HG03442 (cell line): ENCODE data around the gene LZTS2.

Experiments
- ATAC-seq: cut with Tn5 transposase; IDR thresholded peaks from one replicate; pipeline ENCODE4 v1.9.1; 2021; ENCODE audit warnings: mild to moderate bottlenecking, moderate library complexity; ENCODE audit not compliant: unreplicated experiment

The LZTS2 gene

DNA sequence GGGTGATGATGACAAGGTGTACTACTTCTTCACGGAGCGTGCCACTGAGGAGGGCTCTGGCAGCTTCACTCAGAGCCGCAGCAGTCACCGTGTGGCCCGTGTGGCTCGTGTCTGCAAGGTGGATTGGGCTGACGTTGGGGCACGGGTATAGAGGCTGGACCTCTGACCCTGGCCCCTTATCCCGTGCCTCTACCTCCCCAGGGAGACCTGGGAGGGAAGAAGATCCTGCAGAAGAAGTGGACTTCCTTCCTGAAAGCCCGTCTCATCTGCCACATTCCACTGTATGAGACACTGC lies 20.8 kb upstream of the LZTS2 start:
- ATAC-seq = no peak

DNA sequence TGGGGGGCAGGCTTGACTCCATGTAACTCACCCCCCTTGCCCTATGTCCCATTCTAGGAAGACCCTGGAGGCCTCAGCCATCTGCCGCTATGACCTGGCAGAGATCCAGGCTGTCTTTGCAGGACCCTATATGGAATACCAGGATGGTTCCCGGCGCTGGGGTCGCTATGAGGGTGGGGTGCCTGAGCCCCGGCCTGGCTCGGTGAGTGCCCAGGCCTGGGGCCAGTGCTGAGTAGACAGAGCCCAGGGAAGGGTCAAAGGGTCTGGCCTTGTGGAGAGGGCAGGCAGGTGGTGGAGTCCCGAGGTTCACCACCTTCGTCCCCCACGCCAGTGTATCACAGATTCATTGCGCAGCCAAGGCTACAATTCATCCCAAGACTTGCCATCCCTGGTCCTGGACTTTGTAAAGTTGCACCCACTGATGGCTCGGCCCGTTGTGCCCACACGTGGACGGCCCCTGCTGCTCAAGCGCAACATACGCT lies 19.8 kb upstream of the LZTS2 start:
- no peak for ATAC-seq

DNA sequence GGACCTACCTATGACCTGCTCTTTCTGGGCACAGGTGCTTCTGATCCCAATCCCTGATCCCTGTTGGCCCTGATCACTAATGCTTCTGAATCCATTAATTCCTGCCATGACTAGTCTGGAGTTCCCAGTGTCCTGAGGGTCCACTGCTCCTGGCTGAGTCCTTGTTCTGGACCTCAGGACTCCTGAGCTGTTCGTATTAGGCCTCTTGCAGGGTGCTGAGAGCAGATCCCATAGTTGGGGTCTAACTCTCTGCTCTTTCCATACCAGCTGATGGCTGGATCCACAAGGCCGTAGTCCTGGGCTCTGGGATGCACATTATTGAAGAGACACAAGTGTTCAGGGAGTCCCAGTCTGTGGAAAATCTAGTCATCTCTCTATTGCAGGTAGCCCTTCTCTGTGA lies 19.3 kb upstream of the LZTS2 start:
- ATAC-seq = no peak

DNA sequence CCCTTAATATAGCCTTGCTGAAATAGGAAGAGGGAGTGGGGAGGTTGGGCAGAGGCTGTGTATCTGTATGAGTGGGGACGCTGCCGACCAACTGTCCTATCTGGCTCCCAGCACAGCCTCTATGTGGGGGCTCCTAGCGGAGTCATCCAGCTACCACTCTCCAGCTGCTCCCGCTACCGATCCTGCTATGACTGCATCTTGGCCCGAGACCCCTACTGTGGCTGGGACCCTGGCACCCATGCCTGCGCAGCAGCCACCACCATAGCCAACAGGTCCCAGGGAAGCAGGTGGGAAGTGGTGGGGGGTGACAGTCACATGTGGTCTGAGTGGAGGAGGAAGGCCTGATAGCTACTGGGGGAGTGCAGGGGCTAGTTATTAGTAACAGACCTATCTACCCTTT lies 18.9 kb upstream of the LZTS2 start:
- no peak for ATAC-seq

DNA sequence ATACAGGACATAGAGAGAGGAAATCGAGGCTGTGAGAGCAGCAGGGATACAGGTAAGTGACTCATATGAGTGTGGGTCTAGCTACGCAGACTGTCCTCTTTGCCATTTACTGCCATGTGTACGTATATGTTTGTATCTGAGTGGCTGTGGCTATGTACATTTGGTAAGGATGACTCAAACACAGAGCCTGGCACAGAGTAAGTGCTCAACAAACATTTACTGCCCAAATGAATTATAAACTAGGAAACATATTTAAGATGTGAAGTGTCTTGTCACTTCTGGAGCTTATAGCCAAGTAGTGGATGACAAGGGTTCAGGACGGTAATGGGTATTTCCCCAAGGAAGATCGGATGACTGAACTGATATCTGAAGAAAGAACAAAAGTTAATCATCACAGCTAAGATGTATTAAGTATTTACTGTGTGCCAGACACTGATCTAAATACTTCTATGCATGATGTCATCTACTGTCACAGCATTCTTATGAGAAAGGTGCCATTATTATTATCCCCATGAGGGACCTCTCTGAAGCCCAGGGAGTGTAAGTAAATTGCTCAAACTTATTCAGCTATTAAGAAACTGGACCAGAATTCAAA lies 18.3 kb upstream of the LZTS2 start:
- ATAC-seq = no peak

DNA sequence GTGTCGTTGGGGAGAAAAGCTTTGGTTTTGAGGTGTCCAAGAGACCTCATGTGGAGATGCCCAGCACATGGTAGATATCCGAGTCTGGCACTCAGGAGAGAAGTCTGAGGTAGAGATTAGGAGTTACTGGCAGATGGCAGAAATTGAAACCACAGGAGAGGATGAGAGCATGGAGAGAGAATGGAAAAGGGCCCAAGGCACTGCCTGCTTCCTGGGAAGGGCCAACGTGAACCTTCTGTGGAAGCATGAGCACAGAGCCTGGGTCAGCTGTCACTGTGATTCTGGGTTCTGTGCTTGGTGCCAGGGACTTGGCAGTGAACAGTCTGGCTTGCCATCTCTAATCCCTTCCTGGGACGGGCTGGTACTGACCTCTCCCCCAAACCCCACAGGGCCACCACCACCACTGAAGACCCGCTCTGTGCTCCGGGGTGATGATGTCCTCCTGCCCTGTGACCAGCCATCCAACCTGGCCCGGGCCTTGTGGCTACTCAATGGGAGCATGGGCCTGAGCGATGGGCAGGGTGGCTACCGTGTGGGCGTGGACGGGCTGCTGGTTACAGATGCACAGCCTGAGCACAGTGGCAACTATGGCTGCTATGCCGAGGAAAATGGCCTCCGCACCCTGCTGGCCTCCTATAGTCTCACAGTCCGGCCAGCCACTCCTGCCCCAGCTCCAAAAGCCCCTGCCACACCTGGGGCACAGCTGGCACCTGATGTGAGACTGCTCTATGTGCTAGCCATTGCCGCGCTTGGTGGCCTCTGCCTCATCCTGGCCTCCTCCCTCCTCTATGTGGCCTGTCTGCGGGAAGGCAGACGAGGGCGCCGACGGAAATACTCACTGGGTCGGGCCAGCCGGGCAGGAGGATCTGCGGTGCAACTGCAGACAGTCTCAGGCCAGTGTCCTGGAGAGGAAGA lies 16.4 kb upstream of the LZTS2 start:
- ATAC-seq = no peak

DNA sequence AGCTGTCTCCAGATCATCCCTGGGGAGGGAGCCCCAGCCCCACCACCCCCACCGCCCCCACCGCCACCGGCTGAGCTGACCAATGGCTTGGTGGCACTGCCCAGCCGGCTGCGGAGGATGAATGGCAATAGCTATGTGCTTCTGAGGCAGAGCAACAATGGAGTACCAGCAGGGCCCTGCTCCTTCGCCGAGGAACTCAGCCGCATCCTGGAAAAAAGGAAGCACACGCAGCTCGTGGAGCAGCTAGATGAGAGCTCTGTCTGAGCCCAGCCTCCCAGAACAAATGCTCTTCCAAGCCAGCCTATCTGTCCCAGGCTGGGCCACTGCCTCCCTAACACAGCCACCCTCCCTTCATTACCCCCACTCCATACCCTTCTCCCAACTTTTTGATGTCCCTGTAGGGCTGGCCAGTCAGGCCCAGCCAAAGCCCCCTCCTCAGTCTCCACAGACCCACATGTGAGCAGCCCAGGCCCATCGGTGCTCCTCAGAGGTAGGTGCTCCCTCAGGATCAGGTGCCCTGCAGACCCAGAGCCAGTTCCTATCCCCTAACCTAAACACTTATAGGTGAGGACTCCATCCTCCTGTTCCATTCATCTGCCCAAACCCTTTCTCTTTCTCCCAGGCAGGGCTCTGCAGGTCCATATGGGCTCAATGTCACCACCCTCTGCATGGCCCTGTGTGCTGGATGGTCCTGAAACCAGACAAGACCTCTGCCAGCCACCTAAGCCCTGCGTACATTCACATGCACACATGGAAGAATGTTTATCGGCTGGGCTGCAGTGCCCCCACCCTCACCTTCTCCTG lies 15.5 kb upstream of the LZTS2 start:
- ATAC-seq = no peak

DNA sequence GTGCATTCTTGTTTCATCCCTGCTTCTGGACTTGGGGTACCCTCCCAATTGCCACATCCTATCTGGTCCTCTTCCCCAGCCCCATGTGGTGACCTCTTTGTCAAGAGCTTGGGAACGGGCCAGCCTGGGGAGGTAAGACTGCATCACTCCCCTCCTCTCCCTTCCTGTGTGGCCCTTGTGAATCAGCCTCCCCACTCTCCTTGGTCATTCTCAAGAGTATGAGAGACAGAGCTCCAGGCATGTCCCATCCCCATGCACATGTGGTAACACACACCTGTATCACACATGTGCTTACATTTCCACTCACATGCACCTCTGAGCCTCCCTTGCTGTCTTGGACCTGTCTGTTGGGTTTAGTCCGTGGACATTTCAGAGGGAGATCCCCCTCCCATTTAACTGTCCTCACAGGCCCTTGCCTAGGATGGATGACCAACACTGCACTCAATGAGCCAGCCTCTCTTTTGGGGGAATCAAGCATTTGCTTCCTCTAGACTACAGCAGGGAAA lies 14.9 kb upstream of the LZTS2 start:
- ATAC-seq = no peak

DNA sequence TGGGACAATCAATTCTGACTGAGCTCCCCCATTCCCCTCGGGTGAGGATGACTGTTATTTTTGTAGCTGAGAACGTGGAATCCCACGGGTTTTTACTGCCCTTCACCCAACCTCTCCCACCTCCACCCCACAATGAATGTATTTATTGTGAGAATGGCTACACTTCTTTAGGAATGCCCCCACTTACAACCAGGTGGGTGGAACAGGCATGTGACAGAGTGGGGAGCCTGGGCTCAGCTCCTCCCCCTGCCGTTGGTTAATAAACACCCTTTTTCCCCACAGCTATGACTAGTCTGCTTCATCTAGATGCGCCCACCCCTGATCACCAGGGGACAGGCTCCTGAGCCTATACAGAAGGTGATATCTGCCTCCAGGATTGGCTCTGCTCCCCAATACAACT lies 14.3 kb upstream of the LZTS2 start:
- no peak for ATAC-seq

DNA sequence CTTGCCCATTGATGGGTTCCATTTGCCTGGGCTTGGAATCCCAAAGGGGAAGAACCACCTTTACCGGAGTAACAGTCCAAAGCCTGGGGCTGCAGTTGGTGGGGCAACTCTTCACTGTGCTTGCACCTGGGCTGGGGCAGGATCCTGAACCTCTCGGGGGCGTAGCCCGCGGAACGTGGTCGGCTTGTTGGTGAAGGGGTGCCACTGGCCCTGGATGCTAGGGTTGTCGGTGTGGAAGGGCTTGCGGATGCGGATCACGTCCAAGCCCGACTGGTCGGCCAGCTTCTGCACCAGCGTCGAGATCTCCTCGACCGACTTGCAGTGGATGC lies 13.0 kb upstream of the LZTS2 start:
- ATAC-seq = peak; percentile 8

DNA sequence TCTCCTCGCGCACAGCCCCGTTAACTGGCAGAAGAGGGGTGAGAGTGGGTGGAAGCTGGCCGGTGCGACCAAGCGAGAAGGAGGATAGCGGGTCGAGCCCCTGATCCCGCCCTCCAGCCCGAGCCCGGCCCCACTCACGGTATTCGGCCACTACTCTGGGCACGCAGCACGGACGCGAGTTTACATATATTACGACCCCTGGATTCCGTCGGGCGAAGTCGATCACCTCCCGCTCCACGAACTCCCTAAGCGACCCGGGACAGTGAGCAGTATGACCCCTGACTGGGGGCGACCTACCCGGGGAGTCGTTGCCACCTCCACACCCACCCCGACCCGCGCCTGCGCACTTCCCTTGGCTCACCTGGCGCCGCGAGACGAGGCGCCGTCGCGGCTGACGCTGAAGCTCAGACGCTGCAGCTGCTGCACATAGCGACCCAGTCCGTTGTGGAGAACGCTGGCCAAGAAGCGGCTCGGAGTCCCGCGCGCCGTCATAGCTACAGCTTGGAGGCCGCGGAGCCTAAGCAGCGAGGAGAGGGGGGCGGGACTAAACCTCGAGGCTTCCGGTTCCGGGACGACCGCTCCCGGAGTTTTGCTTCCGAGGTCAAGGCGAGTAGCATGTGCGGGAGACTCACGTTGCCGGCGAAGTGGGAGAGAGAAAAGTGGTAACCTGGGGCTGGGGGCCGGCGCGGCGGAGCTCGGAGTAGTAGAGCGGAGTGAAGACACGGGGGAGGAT lies 12.5 kb upstream of the LZTS2 start, which contains the start of the genes MRPL43 and TWNK:
TSS of gene MRPL43 (minus strand) at position 546 of the 733 bp plus-strand sequence. CDS start at position 492, 54 bp downstream.
TSS of gene TWNK (plus strand) at position 592 of the 733 bp plus-strand sequence. CDS start 668 bp downstream, outside the sequence.
- peak; percentile 69 for ATAC-seq

DNA sequence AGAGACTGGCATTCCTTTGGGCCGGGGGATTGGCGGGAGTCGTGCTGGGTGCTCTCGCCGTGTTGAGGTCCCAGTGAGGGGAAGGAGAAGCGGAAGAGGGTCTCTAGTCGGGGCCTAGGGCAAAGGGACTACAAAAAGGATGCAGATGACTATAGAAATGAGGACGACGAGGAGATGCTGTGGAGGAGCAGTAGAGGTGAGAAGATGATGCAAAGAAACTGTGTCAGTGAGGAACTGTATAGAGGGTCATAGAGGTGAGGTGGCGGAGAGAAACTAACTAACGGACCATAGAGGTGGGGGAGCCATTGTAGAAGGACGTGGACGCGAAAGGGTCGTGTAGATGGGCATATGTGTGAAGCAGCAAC lies 11.9 kb upstream of the LZTS2 start:
- ATAC-seq = no peak

DNA sequence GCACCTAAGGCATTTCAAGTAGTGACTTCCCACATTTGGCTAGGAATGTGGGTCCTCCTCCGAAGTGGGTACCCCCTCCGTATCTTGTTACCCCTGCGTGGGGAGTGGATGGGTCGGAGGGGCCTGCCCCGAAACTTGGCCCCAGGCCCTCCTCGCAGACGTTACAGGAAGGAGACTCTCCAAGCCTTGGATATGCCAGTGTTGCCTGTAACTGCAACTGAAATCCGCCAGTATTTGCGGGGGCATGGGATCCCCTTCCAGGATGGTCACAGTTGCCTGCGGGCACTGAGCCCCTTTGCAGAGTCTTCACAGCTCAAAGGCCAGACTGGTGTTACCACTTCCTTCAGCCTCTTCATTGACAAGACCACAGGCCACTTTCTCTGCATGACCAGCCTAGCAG lies 11.4 kb upstream of the LZTS2 start:
- ATAC-seq = no peak

DNA sequence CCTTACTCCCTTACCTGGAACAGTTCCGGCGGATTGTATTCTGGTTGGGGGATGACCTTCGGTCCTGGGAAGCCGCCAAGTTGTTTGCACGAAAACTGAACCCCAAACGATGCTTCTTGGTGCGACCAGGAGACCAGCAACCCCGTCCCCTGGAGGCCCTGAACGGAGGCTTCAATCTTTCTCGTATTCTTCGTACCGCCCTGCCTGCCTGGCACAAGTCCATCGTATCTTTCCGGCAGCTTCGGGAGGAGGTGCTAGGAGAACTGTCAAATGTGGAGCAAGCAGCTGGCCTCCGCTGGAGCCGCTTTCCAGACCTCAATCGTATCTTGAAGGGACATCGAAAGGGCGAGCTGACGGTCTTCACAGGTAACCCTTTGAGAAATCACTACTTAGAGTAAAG lies 10.5 kb upstream of the LZTS2 start:
- ATAC-seq = no peak

DNA sequence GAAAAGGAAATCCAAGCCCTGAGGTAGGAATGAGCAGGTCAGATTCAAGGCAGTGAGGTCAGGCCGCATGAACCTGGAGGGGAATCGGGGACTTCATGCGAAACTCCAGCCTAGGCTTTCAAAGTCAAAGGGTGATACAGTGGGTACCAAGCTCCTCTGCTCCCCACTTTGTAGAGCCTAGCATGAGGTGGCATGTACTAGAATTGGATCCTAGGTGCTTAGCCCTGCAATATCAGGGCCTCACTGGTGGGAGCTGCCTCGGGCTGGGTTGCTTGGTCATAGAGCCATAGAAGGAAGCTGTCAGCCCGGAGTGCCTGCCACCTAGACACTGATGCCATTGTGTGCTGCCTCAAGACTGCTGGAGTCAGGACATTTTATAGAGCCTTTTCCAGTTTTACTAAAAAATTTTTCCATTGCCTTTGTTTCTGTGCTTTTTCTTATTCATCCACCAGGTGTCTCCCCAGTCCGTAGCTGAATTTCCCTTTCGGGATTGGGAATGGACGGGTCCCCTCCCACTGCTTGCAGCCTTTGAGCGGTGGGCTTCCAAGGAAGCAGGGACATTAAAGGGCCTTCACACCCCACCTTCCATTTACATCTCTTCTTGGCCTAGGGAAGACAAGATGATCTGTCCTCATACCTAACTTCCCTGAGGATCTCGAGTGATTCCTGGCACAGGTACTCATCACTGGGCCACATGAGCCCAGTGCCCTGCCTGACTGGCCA lies 5.5 kb upstream of the LZTS2 start:
- ATAC-seq = no peak

DNA sequence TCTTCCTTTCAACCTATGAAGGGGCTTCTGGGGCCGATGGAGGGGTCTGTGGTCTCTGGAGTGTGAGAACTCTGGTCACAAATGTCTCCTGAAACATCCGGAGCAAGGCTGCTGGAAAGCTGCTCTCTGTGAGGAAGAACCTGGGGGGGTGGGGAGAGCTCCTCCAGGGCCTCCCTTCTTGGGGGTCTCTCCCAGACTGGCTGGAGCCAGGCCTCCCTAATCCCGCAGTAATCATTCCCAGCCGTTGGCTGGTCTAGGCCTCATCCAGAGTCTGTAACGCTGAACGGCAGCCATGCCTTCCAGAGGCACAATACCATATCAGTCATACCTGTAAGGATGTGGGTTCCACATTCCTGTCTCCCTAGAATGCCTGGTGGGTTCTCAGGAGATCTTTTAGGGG lies 4.4 kb upstream of the LZTS2 start:
- no peak for ATAC-seq

DNA sequence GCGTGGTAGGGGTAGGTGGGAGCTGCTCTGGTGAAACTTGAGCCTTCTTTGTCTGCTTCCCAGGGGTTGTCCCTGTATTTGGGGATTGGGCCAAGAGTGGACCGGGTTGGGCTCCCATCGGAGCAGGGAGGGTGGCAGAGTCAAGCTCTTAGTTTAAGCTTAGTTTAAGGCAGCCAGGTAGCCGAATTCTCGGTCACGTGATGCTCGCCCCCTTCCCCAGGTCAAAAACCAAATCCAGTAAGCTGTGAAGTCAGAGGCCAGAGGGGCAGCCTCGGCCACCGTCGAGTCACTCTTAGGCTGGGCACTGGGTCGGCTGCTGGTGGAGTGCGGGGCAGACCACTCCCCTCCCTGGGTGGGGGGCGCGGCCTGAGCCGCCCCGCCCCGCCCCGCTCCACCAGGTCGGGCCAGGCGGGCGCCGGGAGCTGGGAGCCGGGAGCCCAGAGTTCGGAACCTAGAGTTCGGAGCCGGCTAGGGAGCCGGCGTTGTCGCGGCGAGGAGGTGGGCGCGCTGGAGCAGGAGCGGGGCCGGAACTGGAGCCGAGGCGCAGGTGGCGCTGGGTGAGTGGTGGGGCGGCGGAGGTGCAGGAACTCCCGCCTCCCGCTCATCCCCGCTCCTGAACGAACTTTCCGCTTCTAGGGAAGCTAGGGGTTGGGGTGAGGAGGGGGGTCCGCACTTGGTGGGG lies 2.8 kb upstream of the LZTS2 start:
- no peak for ATAC-seq

DNA sequence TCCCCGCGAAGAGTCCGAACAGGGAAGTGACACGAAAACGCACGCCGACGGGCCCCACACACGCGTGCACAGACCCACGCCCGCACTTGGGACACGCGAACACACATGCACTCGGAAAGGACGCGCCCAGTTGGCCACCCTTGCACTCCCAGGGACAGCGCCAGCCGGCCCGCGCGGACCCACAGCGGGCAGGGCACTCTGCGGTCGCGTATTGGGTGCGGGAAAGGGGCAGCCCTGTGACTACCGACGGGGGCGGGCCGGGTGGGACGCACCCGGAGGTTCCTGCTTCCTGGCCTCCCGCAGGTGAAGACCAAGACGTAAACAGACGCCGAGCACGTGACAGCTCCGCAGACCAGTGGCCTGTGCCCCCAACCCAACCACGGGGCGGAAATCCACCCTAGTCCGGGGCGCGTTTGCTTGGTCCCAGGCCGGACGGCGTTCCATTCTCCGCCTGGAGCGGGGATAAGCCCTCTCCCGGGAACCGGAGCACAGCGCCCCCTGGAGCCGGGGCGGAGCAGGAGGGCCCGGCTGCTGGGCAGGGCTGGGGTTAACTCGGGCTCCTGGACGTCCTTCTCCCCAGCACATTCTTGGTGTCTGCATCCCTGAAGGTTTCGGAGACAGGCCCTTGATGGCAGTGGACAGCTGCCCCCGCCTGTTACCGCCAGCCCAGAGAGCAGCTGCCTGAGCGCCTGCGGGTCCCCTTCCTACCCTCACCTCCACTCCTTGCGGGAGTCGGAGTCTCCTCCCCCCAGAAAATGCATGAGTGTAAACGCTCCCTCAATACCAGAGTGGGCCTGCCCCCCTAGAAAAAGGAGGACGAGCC lies 2.0 kb upstream of the LZTS2 start:
- no peak for ATAC-seq
